ENCODE measurements around the gene TPK1.

Gene TPK1

GRCh38 chr7:144717720-144718119 is 118.1 kb downstream of the TPK1 start:
- no peak for TF ChIP-seq CTCF (IDR thresholded peaks at IDR 0.05; ENCODE audit: low read depth, low read length)
- DNase-seq: no peak

GRCh38 chr7:144713850-144714249 is 122.0 kb downstream of the TPK1 start:
- Histone ChIP-seq H3K36me3 (no peaks in the 10 kb centered on the region), H3K9me3 (ENCODE audit: severe bottlenecking) (no peaks in the 10 kb centered on the region), H3K4me3 (ENCODE audit: low read depth, low read length) (no peak overlapping the region), H3K27ac (no peak overlapping the region), H3K27me3 (ENCODE audit: insufficient read depth, low read depth, severe bottlenecking) (no peaks in the 10 kb centered on the region)
- DNase-seq: no peak
- no peak for TF ChIP-seq CTCF (IDR thresholded peaks at IDR 0.05; ENCODE audit: low read depth, low read length)

More at GRCh38 chr7:144717720-144718119, 118.1 kb downstream of the TPK1 start:
- Histone ChIP-seq H3K9me3 (ENCODE audit: severe bottlenecking) (no peaks in the 10 kb centered on the region), H3K36me3 (no peaks in the 10 kb centered on the region), H3K4me3 (ENCODE audit: low read depth, low read length) (no peak overlapping the region), H3K27me3 (ENCODE audit: insufficient read depth, low read depth, severe bottlenecking) (no peaks in the 10 kb centered on the region), H3K27ac (no peak overlapping the region)

GRCh38 chr7:144710791-144711190 is 125.1 kb downstream of the TPK1 start:
- Histone ChIP-seq H3K27me3 (ENCODE audit: insufficient read depth, low read depth, severe bottlenecking) (no peaks in the 10 kb centered on the region), H3K9me3 (ENCODE audit: severe bottlenecking) (no peaks in the 10 kb centered on the region), H3K4me3 (ENCODE audit: low read depth, low read length) (no peak overlapping the region), H3K36me3 (no peaks in the 10 kb centered on the region), H3K27ac (no peak overlapping the region)
- no peak for TF ChIP-seq CTCF (IDR thresholded peaks at IDR 0.05; ENCODE audit: low read depth, low read length)
- DNase-seq: no peak

- no peak for TF ChIP-seq CTCF (IDR thresholded peaks at IDR 0.05; ENCODE audit: low read depth, low read length)
- H3K9me3 ChIP-seq (ENCODE audit: severe bottlenecking): no peaks in the 10 kb centered on the region
- H3K36me3 ChIP-seq: no peaks in the 10 kb centered on the region
- no peaks in the 10 kb centered on the region for H3K27me3 ChIP-seq (ENCODE audit: insufficient read depth, low read depth, severe bottlenecking)
- no peak overlapping the region for H3K4me3 ChIP-seq (ENCODE audit: low read depth, low read length)
- DNase-seq: no peak
- H3K27ac ChIP-seq: no peak overlapping the region
Measured at GRCh38 chr7:144709066-144709465, 126.8 kb downstream of the TPK1 start.

- DNase-seq: no peak
Measured at GRCh38 chr7:144691240-144691639, 144.6 kb downstream of the TPK1 start.

More at GRCh38 chr7:144691240-144691639, 144.6 kb downstream of the TPK1 start:
- H3K9me3 ChIP-seq (ENCODE audit: severe bottlenecking): no peaks in the 10 kb centered on the region
- no peaks in the 10 kb centered on the region for H3K27me3 ChIP-seq (ENCODE audit: insufficient read depth, low read depth, severe bottlenecking)
- no peak overlapping the region for H3K27ac ChIP-seq
- no peak overlapping the region for H3K4me3 ChIP-seq (ENCODE audit: low read depth, low read length)
- TF ChIP-seq CTCF (IDR thresholded peaks at IDR 0.05; ENCODE audit: low read depth, low read length): no peak
- no peaks in the 10 kb centered on the region for H3K36me3 ChIP-seq

Data from WERI-Rb-1 (cell line).